GM12878 (cell line): Measurements from ENCODE around the gene VSTM4. TPM values are rescaled to one million over a fixed set of nuclear protein-coding genes. Genes with fewer than 3 reads are reported as not detected.

Experiments used
- CBX5 ChIP-seq: sonication (generic); IDR thresholded peaks from 2 replicates; pipeline ENCODE4 v1.6.1; 2016; ENCODE audit warnings: low read depth, moderate library complexity, mild to moderate bottlenecking, inconsistent platforms
- CHD1 ChIP-seq: IDR thresholded peaks from 2 replicates; pipeline ENCODE4 v1.6.1; 2012; ENCODE audit warnings: low read depth, low read length, improper control_type of control experiment
- E2F8 ChIP-seq: fragments of 450-650 bp; IDR thresholded peaks from 2 replicates; pipeline ENCODE4 v1.6.1; 2018; ENCODE audit warnings: mild to moderate bottlenecking, low read depth, moderate library complexity; ENCODE audit not compliant: partially characterized antibody
- ETV6 ChIP-seq, 2 experiments: fragments of 450-650 bp in 1 of 2; IDR thresholded peaks in 1 of 2; conservative IDR thresholded peaks in 1 of 2; 2 replicates each; pipeline ENCODE4 v1.6.1; 2014; ENCODE audit warnings: antibody characterized with exemption in 1 of 2, borderline replicate concordance in 1 of 2, low read depth in 1 of 2, mild to moderate bottlenecking in 1 of 2, moderate library complexity in 1 of 2
- FOXM1 ChIP-seq: IDR thresholded peaks from 2 replicates; pipeline ENCODE4 v1.6.1; 2012; ENCODE audit warnings: low read depth, mild to moderate bottlenecking, inconsistent platforms, low read length, moderate library complexity
- HSF1 ChIP-seq: fragments of 150-350 bp; IDR thresholded peaks from 2 replicates; pipeline ENCODE4 v1.6.1; 2014; ENCODE audit warnings: mild to moderate bottlenecking, low read depth, low read length
- JUND ChIP-seq: IDR thresholded peaks from 2 replicates; pipeline ENCODE4 v1.6.1; 2012; ENCODE audit warnings: low read depth, mild to moderate bottlenecking, low read length, improper control_type of control experiment, moderate library complexity
- NKRF ChIP-seq: fragments of 450-650 bp; conservative IDR thresholded peaks from 2 replicates; pipeline ENCODE4 v1.6.1; 2017; ENCODE audit warnings: mild to moderate bottlenecking, moderate library complexity
- PAX5 ChIP-seq: IDR thresholded peaks from 2 replicates; pipeline ENCODE4 v1.6.1; 2011; ENCODE audit warnings: low read depth, low read length, borderline replicate concordance
- PML ChIP-seq: IDR thresholded peaks from 2 replicates; pipeline ENCODE4 v1.6.1; 2012; ENCODE audit warnings: low read length, inconsistent platforms
- RAD51 ChIP-seq: fragments of 450-650 bp; IDR thresholded peaks from 2 replicates; pipeline ENCODE4 v1.6.1; 2016; ENCODE audit warnings: moderate library complexity, mild to moderate bottlenecking, inconsistent platforms
- RELA ChIP-seq: fragments of 450-650 bp; IDR thresholded peaks from 2 replicates; pipeline ENCODE4 v1.8.0; 2014; ENCODE audit warnings: borderline replicate concordance; ENCODE audit not compliant: partially characterized antibody
- TAF1 ChIP-seq: IDR thresholded peaks from 2 replicates; pipeline ENCODE4 v1.6.1; 2011; ENCODE audit warnings: mild to moderate bottlenecking, low read depth, low read length, borderline replicate concordance
- ZBED1 ChIP-seq: IDR thresholded peaks from 2 replicates; pipeline ENCODE4 v1.6.1; 2016; ENCODE audit warnings: borderline replicate concordance
- polyA plus RNA-seq, 11 experiments: library from polyadenylated mRNA; depleted of rRNA in 4 of 11; unstranded in 6 of 11; stranded (reverse) in 5 of 11; fragments of >200 nt; fragmentation: Nextera tagmentation in 4 of 11; fragmentation: Illumina TruSeq in 1 of 11; extraction: Ambion mirVana in 4 of 11; extraction: Trizol in 1 of 11; gene quantifications; 1 replicate in 1 of 11; 2 replicates in 10 of 11; pipeline versions ENCODE4 v1.2.1 to v1.2.3, GENCODE V29; 2011 to 2016; ENCODE audit warnings: inconsistent platforms in 2 of 11, missing spikeins in 2 of 11, low read depth in 1 of 11
- total RNA-seq, 4 experiments: library from RNA; depleted of rRNA in 3 of 4; stranded (reverse); fragments of >200 nt in 3 of 4; fragmentation: Illumina TruSeq in 1 of 4; extraction: Trizol in 1 of 4; gene quantifications; 2 replicates each; pipeline versions ENCODE4 v1.2.1 to v1.2.3, GENCODE V29; 2013 to 2021
- TF ChIP-seq, protein P1 (sequence below): fragments of 450-650 bp; formaldehyde crosslinking; IDR thresholded peaks from 2 replicates; pipeline ENCODE4 v1.4.0; 2022; ENCODE audit warnings: mild to moderate bottlenecking, moderate library complexity
- TF ChIP-seq, protein P2 (sequence below): fragments of 450-650 bp; IDR thresholded peaks from 2 replicates; pipeline ENCODE4 v1.6.1; 2017; ENCODE audit warnings: mild to moderate bottlenecking, low read depth, inconsistent platforms; ENCODE audit not compliant: poor library complexity, severe bottlenecking

Gene VSTM4
- total and polyA plus RNA-seq, 10 of the 15 experiments (the other 5 are each of a cell fraction or from before 2014, with no cell fraction given) = 0.01 to 0.14 (median 0.02) TPM; not detected in 7

GRCh38 chr10:49076741-49077521 is 38.4 kb downstream of the VSTM4 start (continued):
- TF ChIP-seq CHD1 (no peak), FOXM1 (peak; percentile 23; the same call in 1 of the 2 replicates), CBX5 (no peak), TAF1 (no peak), RELA (no peak), PML (no peak), ZBED1 (no peak), PAX5 (no peak; the same call in 1 of the 2 replicates), E2F8 (no peak), NKRF (no peak), HSF1 (no peak), ETV6 (conservative IDR thresholded peaks at IDR 0.05 in 1 of 2, IDR thresholded peaks at IDR 0.05 in 1 of 2; ENCODE audit: borderline replicate concordance in 1 of 2, low read depth in 1 of 2) (peak in 1 of 2 experiments; percentile 59; a peak in 1 of 4 replicates), JUND (no peak), RAD51 (no peak)
- TF ChIP-seq, protein P1, sequence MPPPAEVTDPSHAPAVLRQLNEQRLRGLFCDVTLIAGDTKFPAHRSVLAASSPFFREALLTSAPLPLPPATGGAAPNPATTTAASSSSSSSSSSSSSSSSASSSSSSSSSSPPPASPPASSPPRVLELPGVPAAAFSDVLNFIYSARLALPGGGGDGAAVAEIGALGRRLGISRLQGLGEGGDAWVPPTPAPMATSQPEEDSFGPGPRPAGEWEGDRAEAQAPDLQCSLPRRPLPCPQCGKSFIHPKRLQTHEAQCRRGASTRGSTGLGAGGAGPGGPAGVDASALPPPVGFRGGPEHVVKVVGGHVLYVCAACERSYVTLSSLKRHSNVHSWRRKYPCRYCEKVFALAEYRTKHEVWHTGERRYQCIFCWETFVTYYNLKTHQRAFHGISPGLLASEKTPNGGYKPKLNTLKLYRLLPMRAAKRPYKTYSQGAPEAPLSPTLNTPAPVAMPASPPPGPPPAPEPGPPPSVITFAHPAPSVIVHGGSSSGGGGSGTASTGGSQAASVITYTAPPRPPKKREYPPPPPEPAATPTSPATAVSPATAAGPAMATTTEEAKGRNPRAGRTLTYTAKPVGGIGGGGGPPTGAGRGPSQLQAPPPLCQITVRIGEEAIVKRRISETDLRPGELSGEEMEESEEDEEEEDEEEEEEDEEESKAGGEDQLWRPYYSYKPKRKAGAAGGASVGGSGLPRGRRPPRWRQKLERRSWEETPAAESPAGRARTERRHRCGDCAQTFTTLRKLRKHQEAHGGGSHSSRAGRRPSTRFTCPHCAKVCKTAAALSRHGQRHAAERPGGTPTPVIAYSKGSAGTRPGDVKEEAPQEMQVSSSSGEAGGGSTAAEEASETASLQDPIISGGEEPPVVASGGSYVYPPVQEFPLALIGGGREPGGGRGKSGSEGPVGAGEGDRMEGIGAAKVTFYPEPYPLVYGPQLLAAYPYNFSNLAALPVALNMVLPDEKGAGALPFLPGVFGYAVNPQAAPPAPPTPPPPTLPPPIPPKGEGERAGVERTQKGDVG (CRISPR knock-in tag) = no peak
- TF ChIP-seq, protein P2, sequence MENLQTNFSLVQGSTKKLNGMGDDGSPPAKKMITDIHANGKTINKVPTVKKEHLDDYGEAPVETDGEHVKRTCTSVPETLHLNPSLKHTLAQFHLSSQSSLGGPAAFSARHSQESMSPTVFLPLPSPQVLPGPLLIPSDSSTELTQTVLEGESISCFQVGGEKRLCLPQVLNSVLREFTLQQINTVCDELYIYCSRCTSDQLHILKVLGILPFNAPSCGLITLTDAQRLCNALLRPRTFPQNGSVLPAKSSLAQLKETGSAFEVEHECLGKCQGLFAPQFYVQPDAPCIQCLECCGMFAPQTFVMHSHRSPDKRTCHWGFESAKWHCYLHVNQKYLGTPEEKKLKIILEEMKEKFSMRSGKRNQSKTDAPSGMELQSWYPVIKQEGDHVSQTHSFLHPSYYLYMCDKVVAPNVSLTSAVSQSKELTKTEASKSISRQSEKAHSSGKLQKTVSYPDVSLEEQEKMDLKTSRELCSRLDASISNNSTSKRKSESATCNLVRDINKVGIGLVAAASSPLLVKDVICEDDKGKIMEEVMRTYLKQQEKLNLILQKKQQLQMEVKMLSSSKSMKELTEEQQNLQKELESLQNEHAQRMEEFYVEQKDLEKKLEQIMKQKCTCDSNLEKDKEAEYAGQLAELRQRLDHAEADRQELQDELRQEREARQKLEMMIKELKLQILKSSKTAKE = peak; percentile 82
